Measurements from ENCODE around the gene PSTPIP2. TPM values are rescaled to one million over a fixed set of nuclear protein-coding genes. Genes with fewer than 3 reads are reported as not detected.

The PSTPIP2 gene
- total RNA-seq, 4 donors from 2014 or later = 1.9 to 4.3 (median 2.9) TPM

Small RNA genes lying within 50 kb of the gene (small RNA-seq; reads per million reads assigned to genes)
- gene RN7SKP26 = not detected
- gene RNU6-1278P = not detected
- not detected for gene RNY4P37

Other genes with a start within 250 kb of the PSTPIP2 start
- gene SIGLEC15, start 246.6 kb downstream of the PSTPIP2 start, total RNA-seq = 1 to 10 TPM in 1 of 4 donors, under 1 TPM in 2, not detected in 1; 0.33 to 4.0 (median 0.54) TPM
- gene EPG5, start 104.9 kb downstream of the PSTPIP2 start, total RNA-seq = 100 to 1,000 TPM in 1 of 4 donors, 10 to 100 TPM in 3; 39.1 to 105 (median 59.0) TPM
- 100 to 1,000 TPM; 366 to 865 (median 581) TPM for gene ATP5F1A, start 26.0 kb upstream of the PSTPIP2 start, total RNA-seq
- 10 to 100 TPM; 15.6 to 32.2 (median 20.0) TPM for gene HAUS1, start 32.1 kb upstream of the PSTPIP2 start, total RNA-seq